GM18505 (cell line): Measurements from ENCODE around the gene QRFP.

ENCODE experiments used
- ATAC-seq: cut with Tn5 transposase; IDR thresholded peaks from one replicate; pipeline ENCODE4 v1.9.1; 2021; ENCODE audit not compliant: unreplicated experiment
- POLR2A ChIP-seq: IDR thresholded peaks from 4 replicates; pipeline ENCODE4 v1.6.1; 2011; ENCODE audit warnings: borderline replicate concordance; ENCODE audit not compliant: insufficient read depth, insufficient read length; ENCODE audit errors: extremely low read depth

QRFP gene

DNA sequence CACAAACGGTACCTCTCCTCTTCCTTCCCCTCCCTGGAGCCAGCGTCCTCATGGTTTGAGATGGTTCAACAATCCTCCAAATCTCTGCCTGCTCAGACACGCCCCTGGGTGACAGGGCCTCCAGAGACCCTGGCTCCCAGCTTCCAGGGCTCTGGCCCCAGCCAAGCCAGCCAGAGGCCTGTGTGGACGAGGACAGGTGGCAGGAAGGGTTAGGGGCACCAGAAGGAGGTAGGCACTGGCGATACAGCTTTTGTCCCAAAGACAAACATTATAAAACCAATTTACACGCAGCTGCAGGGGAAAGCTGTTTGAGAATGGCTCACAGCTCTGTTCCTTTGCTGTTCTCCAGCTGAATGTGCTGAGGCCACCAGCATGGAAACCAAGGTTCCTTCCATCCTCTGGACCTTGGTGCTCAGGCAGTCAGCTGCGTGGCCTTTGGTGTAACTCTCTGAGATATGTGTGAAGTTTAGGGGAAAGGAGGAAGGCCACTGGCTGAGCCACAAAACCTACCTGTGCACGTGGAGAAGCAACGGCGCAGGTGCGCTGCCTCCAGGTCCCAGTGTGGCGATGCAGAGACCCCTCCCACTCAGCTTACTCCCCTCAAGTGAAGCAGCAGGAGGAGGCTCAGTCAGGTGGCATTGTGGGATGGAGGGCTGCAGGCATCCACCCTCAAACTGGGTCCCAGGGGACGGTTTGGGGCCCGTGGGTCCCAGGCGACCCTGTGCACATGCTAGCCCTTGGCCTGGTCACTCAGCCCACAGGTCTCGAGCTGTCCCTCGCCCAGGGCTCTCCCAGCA, 4.3 kb upstream of the QRFP start:
- ATAC-seq: no peak
- no peak for TF ChIP-seq POLR2A

DNA sequence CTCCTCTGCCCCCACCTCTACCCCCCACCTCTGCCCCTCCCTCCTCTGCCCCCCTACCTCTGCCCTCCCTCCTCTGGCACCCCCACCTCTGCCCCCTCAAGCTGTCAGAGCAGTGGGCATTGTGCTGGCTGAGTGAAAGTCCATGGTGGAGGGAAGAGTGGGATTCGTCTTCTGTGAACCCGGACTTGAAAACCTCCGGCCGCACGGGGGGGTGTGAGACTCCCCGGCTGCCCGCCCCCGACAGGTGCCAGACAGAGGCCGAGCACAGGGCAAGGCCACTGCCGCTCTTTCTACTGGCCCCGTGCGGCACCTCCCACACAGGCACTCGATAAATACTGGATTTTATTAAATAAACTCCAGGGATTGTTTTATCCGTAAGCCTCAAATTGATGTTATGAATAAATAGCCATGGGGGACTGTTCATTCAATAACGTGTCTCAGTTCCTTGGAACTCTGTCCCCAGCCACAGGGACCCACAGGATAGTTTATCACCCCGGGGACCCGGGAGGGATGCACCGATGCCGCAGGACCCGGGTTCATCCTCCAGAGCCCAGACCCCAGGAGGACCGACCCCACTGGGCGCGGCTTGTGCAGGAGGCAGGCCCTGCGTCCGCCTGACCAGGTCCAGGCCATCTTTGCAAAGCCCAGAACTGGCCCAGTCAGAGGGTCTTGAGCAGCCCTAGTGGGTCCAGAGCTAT, 2.6 kb upstream of the QRFP start:
- no peak for TF ChIP-seq POLR2A
- ATAC-seq: no peak

DNA sequence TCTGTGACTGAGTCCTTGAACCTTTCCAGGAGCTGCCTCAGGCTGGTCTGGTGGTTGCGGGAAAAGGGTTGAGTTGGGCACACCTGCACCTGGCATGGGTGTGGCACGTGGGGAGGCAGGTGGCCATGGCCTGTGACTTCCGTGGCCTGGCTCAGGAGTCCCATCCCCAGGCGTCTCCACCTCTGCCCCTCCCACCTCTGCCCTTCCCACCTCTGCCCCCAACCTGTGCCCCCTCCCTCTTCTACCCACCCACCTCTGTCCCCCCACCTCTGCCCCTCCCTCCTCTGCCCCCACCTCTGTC, 1.9 kb upstream of the QRFP start:
- ATAC-seq: no peak
- no peak for TF ChIP-seq POLR2A

DNA sequence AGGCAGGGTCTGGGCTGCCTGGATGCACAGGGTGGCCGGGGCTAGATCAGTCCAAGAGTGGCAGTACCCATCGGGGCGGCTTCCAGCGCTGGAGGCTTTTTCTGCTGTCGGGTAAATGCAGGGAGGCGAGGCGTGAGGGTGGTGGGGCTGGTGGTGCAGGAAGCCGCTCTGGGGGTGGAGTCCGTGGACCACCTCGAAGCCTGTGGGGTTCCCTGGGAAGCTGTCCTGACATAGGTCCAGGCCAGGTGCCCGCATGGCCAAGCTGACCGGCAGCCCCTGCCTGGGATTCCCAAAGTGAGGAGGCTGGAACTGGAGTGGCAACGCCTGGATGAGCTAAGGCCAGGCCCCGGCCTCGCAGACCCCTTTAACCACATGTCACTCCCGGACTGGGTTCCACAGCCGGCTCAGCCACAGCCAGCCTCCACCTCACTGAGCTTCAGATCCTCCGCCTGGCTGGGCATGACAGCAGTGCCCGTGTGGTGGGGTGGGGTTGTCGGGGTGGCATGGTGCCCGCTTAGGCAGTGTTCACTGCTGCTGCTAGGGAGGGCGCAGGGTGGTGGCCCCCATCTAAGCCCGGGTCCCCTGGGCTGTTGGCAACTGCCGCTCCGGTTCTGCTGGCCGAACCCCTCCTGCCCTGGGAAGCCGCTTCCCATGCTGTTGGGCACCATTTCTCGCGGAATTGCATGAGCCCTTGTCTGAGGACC, 1.4 kb upstream of the QRFP start:
- TF ChIP-seq POLR2A: no peak
- ATAC-seq: no peak

DNA sequence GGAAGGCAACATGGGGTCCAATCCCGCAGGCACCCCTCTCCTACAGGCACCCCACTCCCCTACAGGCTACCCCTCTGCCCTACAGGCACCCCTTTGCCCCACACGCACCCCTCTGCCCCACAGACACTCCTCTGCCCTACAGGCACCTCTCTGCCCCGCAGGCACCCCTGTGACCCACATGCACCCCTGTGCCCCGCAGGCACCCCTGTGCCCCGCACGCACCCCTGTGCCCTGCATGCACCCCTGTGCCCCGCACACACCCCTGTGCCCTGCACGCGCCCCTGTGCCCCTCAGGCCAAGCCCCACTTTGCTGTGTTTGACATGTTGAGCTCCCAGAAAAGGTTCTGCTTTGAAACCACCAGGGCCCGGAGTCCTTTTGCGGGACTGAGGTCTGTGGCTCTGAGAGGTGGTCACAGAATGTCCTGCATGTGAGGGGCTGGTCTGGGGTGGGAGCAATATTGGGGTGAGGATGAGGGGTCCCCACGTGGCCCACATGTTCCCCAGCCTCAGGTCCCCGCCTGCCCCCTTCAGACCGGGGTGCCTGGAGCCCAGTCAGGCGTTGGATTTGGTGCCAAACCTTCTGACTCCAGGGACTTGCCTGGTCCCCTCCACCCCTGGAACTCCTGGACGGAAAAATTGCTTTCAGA, 616 bp upstream of the QRFP start:
- no peak for TF ChIP-seq POLR2A
- no peak for ATAC-seq

DNA sequence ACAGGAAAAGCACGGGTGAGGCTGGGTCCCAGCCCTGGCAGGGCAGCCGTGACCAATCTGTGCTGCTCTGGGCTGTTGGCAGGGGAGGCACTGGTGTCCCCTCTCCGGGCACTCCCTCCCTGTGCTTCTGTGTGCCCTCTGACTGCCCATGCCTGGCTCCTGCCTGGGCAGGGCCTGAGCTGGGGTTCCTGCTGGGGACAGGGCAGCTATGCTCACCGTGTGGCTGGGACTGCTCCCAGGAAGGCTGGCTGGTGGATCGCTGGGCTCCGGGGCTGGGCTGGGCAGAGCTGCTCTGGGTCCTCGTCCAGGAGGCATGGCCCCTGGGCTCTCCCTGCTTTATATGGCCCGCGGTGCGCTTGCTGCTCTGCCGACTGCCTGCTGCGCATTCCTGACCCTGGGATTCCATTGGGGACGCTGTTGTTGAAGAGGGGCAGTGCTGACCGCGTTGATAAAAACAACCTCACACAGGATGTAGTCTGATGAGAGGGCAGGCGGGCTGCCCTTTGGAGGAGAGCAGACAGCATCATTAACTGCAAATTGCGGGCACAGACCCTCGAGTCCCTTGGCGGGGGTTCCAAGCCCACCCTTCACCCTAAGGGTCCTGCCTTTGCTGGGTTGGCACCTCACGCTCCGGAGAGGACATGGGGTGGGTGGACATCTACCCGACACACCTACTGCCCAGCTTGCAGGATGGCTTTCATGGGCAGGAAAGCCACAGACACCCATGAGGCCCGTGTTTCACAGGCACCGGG, 955 bp downstream of the QRFP start:
- no peak for ATAC-seq
- TF ChIP-seq POLR2A: no peak

DNA sequence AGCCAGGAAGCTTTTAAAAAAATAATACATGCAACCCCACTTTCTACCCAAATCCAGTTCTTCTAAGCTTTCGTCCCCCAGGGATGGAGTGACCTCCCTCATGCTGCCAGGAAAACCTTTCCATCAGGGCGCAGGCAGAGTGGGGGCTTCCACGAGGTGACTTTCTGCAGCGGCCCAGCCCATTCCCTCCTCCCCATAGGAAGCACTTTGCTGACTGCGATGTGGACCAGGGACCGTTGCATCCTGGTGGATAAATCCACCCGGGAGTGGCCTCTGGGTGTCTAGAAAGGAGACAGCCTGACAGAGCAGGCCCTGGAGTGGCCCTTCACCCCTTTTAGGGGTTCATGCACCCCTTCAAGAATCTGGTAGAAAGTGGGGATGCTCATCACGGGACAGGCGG, 1.6 kb downstream of the QRFP start:
- no peak for TF ChIP-seq POLR2A
- no peak for ATAC-seq

DNA sequence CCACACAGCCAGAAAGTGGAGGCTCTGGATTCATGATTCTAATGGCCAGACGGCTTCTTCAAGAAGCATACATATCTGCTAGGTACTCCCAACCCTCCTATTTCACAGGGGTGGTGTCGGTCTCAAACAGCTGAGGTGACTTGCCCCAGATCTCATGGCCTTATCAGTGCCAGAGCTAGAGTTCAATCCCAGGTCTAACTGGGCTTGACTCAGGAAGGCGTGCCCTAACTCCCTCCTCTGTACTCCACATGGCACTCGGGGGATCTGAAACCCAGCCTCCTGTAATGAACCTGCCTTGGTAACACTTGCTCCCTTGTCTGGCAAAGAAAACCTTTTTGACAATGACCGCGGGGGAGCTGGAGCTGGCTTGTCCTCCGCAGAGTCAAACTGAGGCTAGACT, 2.1 kb downstream of the QRFP start:
- no peak for ATAC-seq
- TF ChIP-seq POLR2A: no peak

DNA sequence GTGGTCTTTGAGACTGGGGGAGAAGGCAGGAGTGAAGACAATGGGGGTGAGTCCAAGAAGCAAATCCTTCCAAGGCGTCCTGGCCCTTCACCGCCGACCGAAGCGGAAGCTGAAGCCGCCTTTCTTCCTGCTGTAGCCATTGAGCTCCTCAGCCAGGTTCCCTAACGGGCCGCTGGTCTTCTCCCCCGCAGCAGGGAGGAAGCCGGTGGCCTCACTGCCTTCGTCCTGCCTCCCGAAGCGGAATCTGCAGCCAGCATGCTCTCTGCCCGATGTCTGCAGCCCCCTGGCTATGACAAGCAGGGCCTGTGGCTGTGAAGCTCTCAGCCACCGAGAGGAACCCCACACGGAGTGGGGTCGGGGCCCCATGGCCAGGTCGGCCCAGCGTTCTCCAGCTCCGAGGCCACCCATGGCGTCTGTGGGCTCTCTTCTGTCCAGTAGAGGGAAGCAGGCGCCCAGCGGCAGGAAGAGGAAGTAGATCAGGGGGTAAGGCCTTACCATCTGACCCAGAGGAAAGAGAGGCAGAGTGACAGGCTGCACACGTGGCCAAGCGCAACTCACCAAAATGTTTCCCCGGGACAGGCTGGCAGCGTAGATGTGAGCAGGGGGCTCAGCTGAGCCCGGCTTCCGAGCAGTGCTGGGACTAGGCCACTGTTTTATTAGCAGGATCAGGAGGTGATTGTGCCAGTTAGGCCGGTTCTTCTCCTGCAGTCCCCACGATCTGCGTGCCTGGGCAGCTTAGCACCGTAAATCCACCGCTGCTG, 3.1 kb downstream of the QRFP start:
- TF ChIP-seq POLR2A: no peak
- no peak for ATAC-seq

DNA sequence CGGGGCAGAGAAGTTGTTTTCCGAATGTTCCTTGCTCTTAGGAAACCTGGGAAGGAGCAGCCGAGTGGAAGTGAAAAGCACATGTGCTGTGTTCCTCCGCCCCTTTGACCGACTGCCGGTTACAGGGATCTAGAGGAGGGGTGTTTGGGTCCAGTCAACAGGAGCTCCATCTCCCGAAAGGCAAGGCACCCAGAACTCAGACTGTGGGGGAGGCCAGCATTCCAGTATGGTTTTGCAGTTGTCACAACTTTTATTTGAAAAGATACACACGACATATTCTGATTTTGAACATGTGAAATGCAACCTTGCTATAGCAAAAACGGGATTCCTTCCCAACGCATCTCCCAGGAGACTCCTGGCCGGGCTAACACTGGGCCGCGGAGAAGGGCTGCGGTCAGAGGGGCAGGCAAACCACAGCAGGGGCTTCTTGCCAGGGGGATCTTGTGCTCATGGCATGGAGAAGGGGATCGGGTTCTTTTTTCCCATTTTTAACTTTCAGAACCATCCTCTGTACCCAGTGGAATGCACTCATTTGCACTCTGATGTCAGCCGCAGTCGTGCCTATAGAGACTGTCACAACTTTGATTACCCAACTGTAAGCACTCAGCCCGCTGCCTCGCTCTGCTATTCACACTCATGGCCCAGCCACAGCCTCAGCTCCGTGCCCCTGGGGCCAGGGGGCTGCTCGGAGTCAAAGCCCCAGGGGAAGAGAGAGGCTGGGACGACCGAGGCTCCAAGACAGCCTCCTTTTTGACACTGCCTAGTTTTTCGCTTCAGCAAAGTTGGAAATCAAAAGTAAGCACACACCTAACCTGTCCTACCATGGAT, 3.9 kb downstream of the QRFP start:
- TF ChIP-seq POLR2A: no peak
- no peak for ATAC-seq

DNA sequence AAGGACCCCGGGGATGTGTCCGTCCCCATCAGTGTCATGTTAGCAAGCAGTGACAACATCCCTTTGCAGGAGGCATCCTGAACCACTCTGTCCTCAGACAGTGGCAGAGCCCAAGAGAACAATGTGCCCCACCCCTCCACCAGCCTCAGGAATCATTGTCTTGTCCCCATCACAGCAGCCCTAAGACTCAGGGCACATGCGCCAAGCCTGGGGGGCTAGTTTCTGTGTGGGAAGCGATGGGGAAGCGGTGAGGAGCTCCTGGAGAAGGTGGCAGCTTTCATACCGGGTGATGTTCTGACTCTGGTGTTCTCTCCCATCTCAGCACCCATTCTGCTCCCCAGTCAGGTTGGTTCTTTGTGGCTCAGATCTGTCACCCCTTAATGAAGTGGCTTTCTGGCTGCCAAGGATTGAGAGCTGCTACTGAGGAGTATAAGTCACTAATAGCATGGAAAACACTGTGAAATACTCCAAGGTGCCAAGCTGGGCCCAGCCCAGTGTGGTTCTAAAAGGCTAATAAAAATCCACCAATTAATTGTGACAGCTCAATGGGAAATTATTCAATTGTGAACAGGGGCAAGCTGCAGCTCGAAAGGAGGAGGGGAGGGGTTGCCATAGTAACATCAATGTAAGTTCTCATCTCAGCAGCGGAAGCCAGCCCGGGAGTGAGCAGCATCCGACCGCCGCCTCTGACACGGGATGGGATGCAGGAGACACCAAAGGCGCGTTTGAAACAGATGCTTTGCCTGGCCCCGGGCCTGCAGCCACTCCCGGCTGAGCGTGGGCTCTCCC, 4.7 kb downstream of the QRFP start:
- ATAC-seq: no peak
- no peak for TF ChIP-seq POLR2A

DNA sequence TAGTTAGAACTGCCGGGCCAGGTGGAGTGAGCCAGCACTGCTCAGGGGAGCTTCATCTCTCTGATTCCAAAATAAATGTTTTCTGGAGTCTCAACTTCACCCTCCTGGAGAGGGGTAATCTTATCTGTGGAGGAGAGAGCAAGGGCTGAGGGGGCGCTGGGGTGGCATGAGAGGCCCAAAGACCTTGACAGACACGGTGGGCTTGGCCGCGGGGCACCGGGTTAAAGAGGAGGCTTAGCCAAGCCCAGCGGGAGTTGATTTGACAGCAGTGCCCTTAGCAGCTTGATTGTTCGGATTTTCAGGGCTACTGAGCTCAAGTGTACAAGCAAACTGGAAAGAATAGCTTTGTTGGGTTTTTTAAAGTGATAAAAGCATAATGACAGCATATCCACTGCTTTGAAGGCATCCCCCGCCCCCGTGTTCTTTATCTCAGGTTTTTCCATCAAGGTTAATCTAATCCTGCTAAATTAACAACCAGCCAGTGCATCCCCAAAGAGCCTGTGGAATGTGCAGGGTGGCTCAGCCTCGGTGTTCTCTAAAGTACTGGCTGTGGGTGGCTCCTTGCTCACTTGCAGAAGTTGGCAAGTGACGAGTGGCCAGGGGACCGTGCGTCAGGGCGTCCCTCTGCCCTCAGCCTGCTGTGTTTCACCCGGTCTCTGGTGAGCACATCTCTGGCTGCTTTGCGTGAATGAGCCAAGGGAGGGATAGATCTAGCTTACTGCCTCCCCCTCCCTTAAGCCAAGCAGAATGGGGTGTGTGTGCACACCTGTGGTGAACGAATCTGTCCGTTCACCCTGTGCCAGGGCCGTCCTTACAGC, 5.5 kb downstream of the QRFP start:
- TF ChIP-seq POLR2A: no peak
- ATAC-seq: no peak
